HEK293 (cell line): ENCODE data around the gene TGFB3.

Experiments used
- CTCF ChIA-PET: fragments of 350-600 bp; formaldehyde crosslinking; extraction: SDS; loops from one replicate; lab custom pipeline; 2021; ENCODE audit warnings: antibody characterized with exemption; lab: Yijun Ruan, JAX
- POLR2A ChIA-PET: fragments of 300-600 bp; formaldehyde crosslinking; extraction: SDS; loops from one replicate; lab custom pipeline; 2020; ENCODE audit warnings: antibody characterized with exemption, inconsistent platforms; lab: Yijun Ruan, JAX
- H3K27ac ChIP-seq: fragments of 200-500 bp; sonication (Bioruptor generic); 2 replicates; pipeline ENCODE4 v1.5.1; 2014; ENCODE audit warnings: low read depth, low read length, control low read depth, inconsistent platforms; ENCODE audit errors: extremely low read depth
- H3K36me3 ChIP-seq, 2 experiments: fragments of 200-500 bp in 1 of 2; sonication (Bioruptor generic) in 1 of 2; 1 replicate in 1 of 2; 2 replicates in 1 of 2; pipeline ENCODE4 v1.5.1; 2014 to 2017; ENCODE audit warnings: inconsistent platforms in 2 of 2, low read length in 2 of 2; ENCODE audit not compliant: control insufficient read depth in 2 of 2, insufficient read depth in 1 of 2
- H3K4me1 ChIP-seq: fragments of 200-500 bp; sonication (Bioruptor generic); 2 replicates; pipeline ENCODE4 v1.5.1; 2014; ENCODE audit warnings: mild to moderate bottlenecking, low read length, inconsistent platforms; ENCODE audit not compliant: control insufficient read depth, insufficient read depth
- H3K4me3 ChIP-seq: 2 replicates; pipeline ENCODE4 v1.5.1; 2011; ENCODE audit warnings: low read depth, mild to moderate bottlenecking, control low read depth, low read length, moderate library complexity
- H3K9me3 ChIP-seq: fragments of 200-500 bp; sonication (Bioruptor generic); 2 replicates; pipeline ENCODE4 v1.5.1; 2014; ENCODE audit warnings: low read depth, low read length, inconsistent platforms; ENCODE audit not compliant: control insufficient read depth, insufficient read depth
- GLIS1 ChIP-seq: fragments of 450-650 bp; formaldehyde crosslinking; IDR thresholded peaks from 2 replicates; pipeline ENCODE4 v1.5.1; 2016; ENCODE audit warnings: missing biosample characterization, missing genetic modification characterization
- HOXA7 ChIP-seq: sonication (generic); formaldehyde crosslinking; IDR thresholded peaks from 2 replicates; pipeline ENCODE4 v1.8.1; 2022; ENCODE audit warnings: missing genetic modification reagents, borderline replicate concordance
- PATZ1 ChIP-seq: fragments of 450-650 bp; formaldehyde crosslinking; IDR thresholded peaks from 2 replicates; pipeline ENCODE4 v1.5.1; 2016; ENCODE audit warnings: missing biosample characterization, missing genetic modification characterization
- SCRT1 ChIP-seq: fragments of 450-650 bp; formaldehyde crosslinking; IDR thresholded peaks from 2 replicates; pipeline ENCODE4 v1.5.1; 2016; ENCODE audit warnings: missing biosample characterization, missing genetic modification characterization, borderline replicate concordance
- SP7 ChIP-seq: fragments of 450-650 bp; formaldehyde crosslinking; IDR thresholded peaks from 2 replicates; pipeline ENCODE4 v1.5.1; 2016; ENCODE audit warnings: missing biosample characterization, missing genetic modification characterization
- ZBTB10 ChIP-seq: fragments of 450-650 bp; formaldehyde crosslinking; IDR thresholded peaks from 2 replicates; pipeline ENCODE4 v1.5.1; 2016; ENCODE audit warnings: missing biosample characterization, missing genetic modification characterization
- ZBTB7A ChIP-seq: fragments of 450-650 bp; formaldehyde crosslinking; IDR thresholded peaks from 2 replicates; pipeline ENCODE4 v1.5.1; 2016; ENCODE audit warnings: low read depth, missing biosample characterization, missing genetic modification characterization
- ZEB2 ChIP-seq: fragments of 450-650 bp; formaldehyde crosslinking; IDR thresholded peaks from 2 replicates; pipeline ENCODE4 v1.5.1; 2016; ENCODE audit warnings: missing biosample characterization, missing genetic modification characterization
- ZNF140 ChIP-seq: fragments of 450-650 bp; formaldehyde crosslinking; IDR thresholded peaks from 2 replicates; pipeline ENCODE4 v1.5.1; 2016; ENCODE audit warnings: missing biosample characterization, missing genetic modification characterization
- ZNF16 ChIP-seq: fragments of 450-650 bp; formaldehyde crosslinking; IDR thresholded peaks from 2 replicates; pipeline ENCODE4 v1.5.1; 2016; ENCODE audit warnings: low read depth, missing biosample characterization, missing genetic modification characterization
- ZNF18 ChIP-seq: fragments of 450-650 bp; formaldehyde crosslinking; IDR thresholded peaks from 2 replicates; pipeline ENCODE4 v1.5.1; 2016; ENCODE audit warnings: missing biosample characterization, missing genetic modification characterization
- ZNF19 ChIP-seq: fragments of 450-650 bp; formaldehyde crosslinking; IDR thresholded peaks from 2 replicates; pipeline ENCODE4; 2016; ENCODE audit warnings: missing biosample characterization, missing genetic modification characterization, low read depth
- ZNF26 ChIP-seq: fragments of 450-650 bp; formaldehyde crosslinking; IDR thresholded peaks from 2 replicates; pipeline ENCODE4 v1.5.1; 2016; ENCODE audit warnings: missing biosample characterization, missing genetic modification characterization
- ZNF274 ChIP-seq, 2 experiments: fragments of 200-500 bp in 1 of 2; fragments of 450-650 bp in 1 of 2; sonication (Bioruptor generic) in 1 of 2; formaldehyde crosslinking in 1 of 2; IDR thresholded peaks; 2 replicates each; pipeline versions ENCODE4 v1.5.1 to v1.6.1; 2014 to 2016; ENCODE audit warnings: borderline replicate concordance in 1 of 2, inconsistent platforms in 1 of 2, low read length in 1 of 2, missing biosample characterization in 1 of 2, missing genetic modification characterization in 1 of 2
- ZNF394 ChIP-seq: fragments of 450-650 bp; formaldehyde crosslinking; IDR thresholded peaks from 2 replicates; pipeline ENCODE4 v1.5.1; 2016; ENCODE audit warnings: missing biosample characterization, missing genetic modification characterization, mild to moderate bottlenecking, moderate library complexity, borderline replicate concordance
- ZNF514 ChIP-seq: fragments of 450-650 bp; formaldehyde crosslinking; IDR thresholded peaks from 2 replicates; pipeline ENCODE4 v1.5.1; 2016; ENCODE audit warnings: missing biosample characterization, missing genetic modification characterization
- ZNF560 ChIP-seq: fragments of 450-650 bp; formaldehyde crosslinking; IDR thresholded peaks from 2 replicates; pipeline ENCODE4 v1.5.1; 2017; ENCODE audit warnings: missing biosample characterization, missing genetic modification characterization, borderline replicate concordance
- ZNF658 ChIP-seq: fragments of 450-650 bp; formaldehyde crosslinking; IDR thresholded peaks from 2 replicates; pipeline ENCODE4; 2016; ENCODE audit warnings: missing biosample characterization, missing genetic modification characterization
- ZNF76 ChIP-seq: fragments of 450-650 bp; formaldehyde crosslinking; IDR thresholded peaks from 2 replicates; pipeline ENCODE4; 2016; ENCODE audit warnings: low read depth, missing biosample characterization, missing genetic modification characterization, borderline replicate concordance
- ZNF777 ChIP-seq: fragments of 450-650 bp; formaldehyde crosslinking; IDR thresholded peaks from 2 replicates; pipeline ENCODE4 v1.5.1; 2017; ENCODE audit warnings: missing biosample characterization, missing genetic modification characterization, borderline replicate concordance
- ZNF785 ChIP-seq: fragments of 450-650 bp; formaldehyde crosslinking; IDR thresholded peaks from 2 replicates; pipeline ENCODE4 v1.5.1; 2016; ENCODE audit warnings: missing biosample characterization, missing genetic modification characterization

TGFB3 gene

GRCh38 chr14:75941030-75941429, 40.8 kb downstream of the TGFB3 start (continued):
- no peak for TF ChIP-seq ZNF18 (tag by site-specific recombination)
- TF ChIP-seq ZNF658 (tag by site-specific recombination) = no peak
- TF ChIP-seq ZNF26 (tag by site-specific recombination) = no peak
- no peak for TF ChIP-seq PATZ1 (tag by site-specific recombination)
- no peak for TF ChIP-seq ZNF274 (IDR thresholded peaks at IDR 0.05; ENCODE audit: low read length)
- no peak for TF ChIP-seq ZNF274 (tag by site-specific recombination; IDR thresholded peaks at IDR 0.05; ENCODE audit: borderline replicate concordance)
- no peak for TF ChIP-seq GLIS1
- TF ChIP-seq HOXA7 (CRISPR knock-in tag) = no peak

- Histone ChIP-seq H3K36me3 (no peaks in the 10 kb centered on the region), H3K4me1 (peaks cover 8% of the 10 kb centered on the region; the same call in 1 of the 2 replicates)
- POLR2A ChIA-PET = no interaction called here
- TF ChIP-seq ZNF140 (tag by site-specific recombination) = no peak
- TF ChIP-seq ZNF76 (tag by site-specific recombination) = no peak
- no peak for TF ChIP-seq ZNF19 (tag by site-specific recombination)
- no peak for TF ChIP-seq ZNF777 (tag by site-specific recombination)
- TF ChIP-seq ZBTB10 (tag by site-specific recombination) = no peak
- TF ChIP-seq ZNF560 (tag by site-specific recombination) = no peak
- no peak for TF ChIP-seq SCRT1 (tag by site-specific recombination)
- TF ChIP-seq SP7 = no peak
- no peak for TF ChIP-seq ZNF394
- no peak for TF ChIP-seq ZNF785 (tag by site-specific recombination)
- TF ChIP-seq ZNF514 (tag by site-specific recombination) = no peak
- no peak for TF ChIP-seq ZBTB7A (tag by site-specific recombination)
- no peak for TF ChIP-seq ZEB2
- TF ChIP-seq ZNF16 (tag by site-specific recombination) = no peak
- TF ChIP-seq, all 188 proteins: peak for 0
- Histone ChIP-seq H3K9me3 (no peaks in the 10 kb centered on the region), H3K4me3 (no peak overlapping the region), H3K27ac (no peak overlapping the region)
- CTCF ChIA-PET = interaction anchor here (1.2 to 2.1 kb wide), 2 partner anchors 33 to 230 kb away, joined by 3 to 8 read pairs; no protein-coding TSS in a partner anchor
Observed at GRCh38 chr14:75939200-75939599, 42.6 kb downstream of the TGFB3 start.
